Tibial nerve (tissue), 3 donors: ENCODE measurements around the gene PLD3.

ENCODE experiments used
- CTCF ChIP-seq, 5 experiments: fragments of 200-600 bp in 3 of 5; fragments of 450-650 bp in 2 of 5; sonication (generic) in 3 of 5; IDR thresholded peaks; one replicate each; pipeline ENCODE4 v1.5.1; 2016 to 2019; ENCODE audit warnings: antibody characterized with exemption in 5 of 5, mild to moderate bottlenecking in 3 of 5, moderate library complexity in 2 of 5
- POLR2A ChIP-seq, 2 donors: fragments of 450-650 bp; IDR thresholded peaks; one replicate each; pipeline ENCODE4 v1.6.1; 2017; ENCODE audit warnings: antibody characterized with exemption in 2 of 2, mild to moderate bottlenecking in 2 of 2, moderate library complexity in 2 of 2

GRCh38 chr19:40309666-40310065, 38.8 kb upstream of the PLD3 start:
- no peak for TF ChIP-seq CTCF (IDR thresholded peaks at IDR 0.05)
- no peak for TF ChIP-seq POLR2A (IDR thresholded peaks at IDR 0.05)
